HepG2 (cell line): ENCODE measurements around the gene WNT6.

ENCODE experiments used
- MAX ChIP-seq: IDR thresholded peaks from 2 replicates; pipeline ENCODE4 v1.6.1; 2012; ENCODE audit warnings: inconsistent platforms
- POLR2A ChIP-seq, 2 experiments: IDR thresholded peaks; 2 replicates each; pipeline ENCODE4 v1.6.1; 2011; ENCODE audit warnings: low read depth in 2 of 2, low read length in 2 of 2, mild to moderate bottlenecking in 1 of 2, moderate library complexity in 1 of 2; ENCODE audit not compliant: insufficient read depth in 1 of 2
- SMAD3 ChIP-seq: sonication (generic); formaldehyde crosslinking; IDR thresholded peaks from 2 replicates; pipeline ENCODE4 v1.4.0; 2020; ENCODE audit warnings: missing genetic modification reagents
- SUZ12 ChIP-seq: fragments of 150-350 bp; IDR thresholded peaks from 2 replicates; pipeline ENCODE4 v1.6.1; 2014; ENCODE audit warnings: low read depth, low read length
- ZNF788 ChIP-seq: sonication (generic); formaldehyde crosslinking; IDR thresholded peaks from 2 replicates; pipeline ENCODE4 v1.5.0; 2020; ENCODE audit warnings: mild to moderate bottlenecking, missing genetic modification reagents, borderline replicate concordance
- ZSCAN29 ChIP-seq: sonication (generic); formaldehyde crosslinking; conservative IDR thresholded peaks from 2 replicates; pipeline ENCODE4 v1.4.0; 2020; ENCODE audit warnings: mild to moderate bottlenecking, missing genetic modification reagents

- TF ChIP-seq ZSCAN29 (CRISPR knock-in tag), result no peak
- no peak for TF ChIP-seq ZNF788 (CRISPR knock-in tag)
- TF ChIP-seq MAX, result no peak
- TF ChIP-seq SMAD3, result no peak
- no peak for TF ChIP-seq SUZ12
- TF ChIP-seq POLR2A (IDR thresholded peaks at IDR 0.05; ENCODE audit: insufficient read depth in 1 of 2, low read depth in 2 of 2, low read length in 2 of 2), result no peak
Measured at GRCh38 chr2:218861645-218862318, 2.2 kb downstream of the WNT6 start.
